Measurements from ENCODE around the gene DDX31.

- no peak for TF ChIP-seq CTCF (conservative IDR thresholded peaks at IDR 0.05)
- TF ChIP-seq ZFX (IDR thresholded peaks at IDR 0.05): no peak
Observed at GRCh38 chr9:132637801-132638200, 32.0 kb downstream of the DDX31 start.

All from C4-2B (cell line).